ENCODE results near the gene EI24.

The EI24 gene

GRCh38 chr11:125550780-125551179 lies 18.5 kb upstream of the EI24 start:
- Histone ChIP-seq H3K27ac (ENCODE audit: low read length) (no peak overlapping the region), H2AFZ (ENCODE audit: low read depth, low read length) (no peak overlapping the region), H3K4me1 (ENCODE audit: insufficient read depth, low read length) (no peaks in the 10 kb centered on the region), H3K79me2 (ENCODE audit: insufficient read depth, low read length) (no peaks in the 10 kb centered on the region), H3K9ac (ENCODE audit: low read depth, low read length) (no peak overlapping the region), H3K4me3 (ENCODE audit: low read depth in 1 of 2, low read length in 2 of 2) (no peak overlapping the region), H3K27me3 (ENCODE audit: insufficient read depth, low read length, poor library complexity) (no peaks in the 10 kb centered on the region), H3K36me3 (ENCODE audit: insufficient read depth, low read length) (no peaks in the 10 kb centered on the region), H3K9me3 (ENCODE audit: insufficient read depth, low read length, severe bottlenecking) (peaks cover 37% of the 10 kb centered on the region), H3K4me2 (ENCODE audit: insufficient read depth, low read length) (no peak overlapping the region), H4K20me1 (ENCODE audit: insufficient read depth, low read length) (no peaks in the 10 kb centered on the region)
- ATAC-seq (ENCODE audit: insufficient read depth, low read depth) (no peak), DNase-seq (no peak)
- TF ChIP-seq EZH2 (IDR thresholded peaks at IDR 0.05; ENCODE audit: borderline replicate concordance, low read depth, low read length, severe bottlenecking), result no peak
- TF ChIP-seq, protein P1, sequence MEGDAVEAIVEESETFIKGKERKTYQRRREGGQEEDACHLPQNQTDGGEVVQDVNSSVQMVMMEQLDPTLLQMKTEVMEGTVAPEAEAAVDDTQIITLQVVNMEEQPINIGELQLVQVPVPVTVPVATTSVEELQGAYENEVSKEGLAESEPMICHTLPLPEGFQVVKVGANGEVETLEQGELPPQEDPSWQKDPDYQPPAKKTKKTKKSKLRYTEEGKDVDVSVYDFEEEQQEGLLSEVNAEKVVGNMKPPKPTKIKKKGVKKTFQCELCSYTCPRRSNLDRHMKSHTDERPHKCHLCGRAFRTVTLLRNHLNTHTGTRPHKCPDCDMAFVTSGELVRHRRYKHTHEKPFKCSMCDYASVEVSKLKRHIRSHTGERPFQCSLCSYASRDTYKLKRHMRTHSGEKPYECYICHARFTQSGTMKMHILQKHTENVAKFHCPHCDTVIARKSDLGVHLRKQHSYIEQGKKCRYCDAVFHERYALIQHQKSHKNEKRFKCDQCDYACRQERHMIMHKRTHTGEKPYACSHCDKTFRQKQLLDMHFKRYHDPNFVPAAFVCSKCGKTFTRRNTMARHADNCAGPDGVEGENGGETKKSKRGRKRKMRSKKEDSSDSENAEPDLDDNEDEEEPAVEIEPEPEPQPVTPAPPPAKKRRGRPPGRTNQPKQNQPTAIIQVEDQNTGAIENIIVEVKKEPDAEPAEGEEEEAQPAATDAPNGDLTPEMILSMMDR (IDR thresholded peaks at IDR 0.05; ENCODE audit: borderline replicate concordance, extremely low read depth, low read length, poor library complexity, severe bottlenecking), result no peak

GRCh38 chr11:125551835-125552342 lies 17.4 kb upstream of the EI24 start:
- no peak for DNase-seq
- H3K4me2 ChIP-seq (ENCODE audit: insufficient read depth, low read length), result no peak overlapping the region
- H3K36me3 ChIP-seq (ENCODE audit: insufficient read depth, low read length), result no peaks in the 10 kb centered on the region

GRCh38 chr11:125552927-125553326 lies 16.4 kb upstream of the EI24 start:
- H2AFZ ChIP-seq (ENCODE audit: low read depth, low read length), result no peak overlapping the region
- DNase-seq (no peak), ATAC-seq (ENCODE audit: insufficient read depth, low read depth) (no peak)
- no peak overlapping the region for H3K27ac ChIP-seq (ENCODE audit: low read length)
- H3K9ac ChIP-seq (ENCODE audit: low read depth, low read length), result no peak overlapping the region
- H4K20me1 ChIP-seq (ENCODE audit: insufficient read depth, low read length), result no peaks in the 10 kb centered on the region
- no peak overlapping the region for H3K4me3 ChIP-seq (ENCODE audit: low read depth in 1 of 2, low read length in 2 of 2)
- H3K9me3 ChIP-seq (ENCODE audit: insufficient read depth, low read length, severe bottlenecking), result peaks cover 37% of the 10 kb centered on the region
- H3K4me2 ChIP-seq (ENCODE audit: insufficient read depth, low read length), result no peak overlapping the region
- no peaks in the 10 kb centered on the region for H3K4me1 ChIP-seq (ENCODE audit: insufficient read depth, low read length)
- no peaks in the 10 kb centered on the region for H3K27me3 ChIP-seq (ENCODE audit: insufficient read depth, low read length, poor library complexity)
- H3K79me2 ChIP-seq (ENCODE audit: insufficient read depth, low read length), result no peaks in the 10 kb centered on the region
- TF ChIP-seq, protein P1 (IDR thresholded peaks at IDR 0.05; ENCODE audit: borderline replicate concordance, extremely low read depth, low read length, poor library complexity, severe bottlenecking), result no peak
- TF ChIP-seq EZH2 (IDR thresholded peaks at IDR 0.05; ENCODE audit: borderline replicate concordance, low read depth, low read length, severe bottlenecking), result no peak
- H3K36me3 ChIP-seq (ENCODE audit: insufficient read depth, low read length), result no peaks in the 10 kb centered on the region

More at GRCh38 chr11:125551835-125552342, 17.4 kb upstream of the EI24 start:
- Histone ChIP-seq H3K4me1 (ENCODE audit: insufficient read depth, low read length) (no peaks in the 10 kb centered on the region), H3K4me3 (ENCODE audit: low read depth in 1 of 2, low read length in 2 of 2) (no peak overlapping the region), H3K79me2 (ENCODE audit: insufficient read depth, low read length) (no peaks in the 10 kb centered on the region), H3K9me3 (ENCODE audit: insufficient read depth, low read length, severe bottlenecking) (peaks cover 37% of the 10 kb centered on the region), H3K27ac (ENCODE audit: low read length) (no peak overlapping the region), H3K9ac (ENCODE audit: low read depth, low read length) (no peak overlapping the region), H2AFZ (ENCODE audit: low read depth, low read length) (no peak overlapping the region), H3K27me3 (ENCODE audit: insufficient read depth, low read length, poor library complexity) (no peaks in the 10 kb centered on the region), H4K20me1 (ENCODE audit: insufficient read depth, low read length) (no peaks in the 10 kb centered on the region)
- TF ChIP-seq, protein P1 (IDR thresholded peaks at IDR 0.05; ENCODE audit: borderline replicate concordance, extremely low read depth, low read length, poor library complexity, severe bottlenecking), result no peak
- no peak for TF ChIP-seq EZH2 (IDR thresholded peaks at IDR 0.05; ENCODE audit: borderline replicate concordance, low read depth, low read length, severe bottlenecking)
- no peak for ATAC-seq (ENCODE audit: insufficient read depth, low read depth)

DNA sequence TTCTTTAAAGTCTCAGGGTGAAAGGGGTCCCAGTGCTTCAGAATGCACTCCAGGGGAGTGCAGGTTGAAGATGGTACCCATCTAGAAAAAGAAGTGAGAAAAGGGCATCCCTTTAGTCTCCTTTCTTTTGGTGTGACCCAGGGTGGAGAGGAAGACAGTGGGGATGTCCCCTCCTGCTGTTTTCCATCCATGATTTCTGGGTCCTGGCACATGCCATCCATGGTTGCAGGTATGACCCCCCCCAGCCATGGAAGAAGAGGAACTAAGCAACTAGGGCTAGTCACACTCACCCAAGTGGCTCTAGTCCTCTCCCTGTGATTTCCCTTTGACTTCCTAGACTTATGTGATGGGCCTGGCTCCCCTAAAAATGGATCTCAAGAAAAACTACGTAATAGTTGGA lies 15.9 kb upstream of the EI24 start:
- no peak overlapping the region for H2AFZ ChIP-seq (ENCODE audit: low read depth, low read length)
- H3K36me3 ChIP-seq (ENCODE audit: insufficient read depth, low read length), result no peaks in the 10 kb centered on the region
- ATAC-seq (ENCODE audit: insufficient read depth, low read depth) (no peak), DNase-seq (peak; percentile 21)
- H3K9ac ChIP-seq (ENCODE audit: low read depth, low read length), result no peak overlapping the region
- H3K27me3 ChIP-seq (ENCODE audit: insufficient read depth, low read length, poor library complexity), result no peaks in the 10 kb centered on the region
- H3K79me2 ChIP-seq (ENCODE audit: insufficient read depth, low read length), result no peaks in the 10 kb centered on the region
- no peak for TF ChIP-seq EZH2 (IDR thresholded peaks at IDR 0.05; ENCODE audit: borderline replicate concordance, low read depth, low read length, severe bottlenecking)
- TF ChIP-seq, protein P1 (IDR thresholded peaks at IDR 0.05; ENCODE audit: borderline replicate concordance, extremely low read depth, low read length, poor library complexity, severe bottlenecking), result no peak
- no peaks in the 10 kb centered on the region for H4K20me1 ChIP-seq (ENCODE audit: insufficient read depth, low read length)
- H3K27ac ChIP-seq (ENCODE audit: low read length), result no peak overlapping the region
- peaks cover 37% of the 10 kb centered on the region for H3K9me3 ChIP-seq (ENCODE audit: insufficient read depth, low read length, severe bottlenecking)
- H3K4me2 ChIP-seq (ENCODE audit: insufficient read depth, low read length), result no peak overlapping the region
- no peak overlapping the region for H3K4me3 ChIP-seq (ENCODE audit: low read depth in 1 of 2, low read length in 2 of 2)
- no peaks in the 10 kb centered on the region for H3K4me1 ChIP-seq (ENCODE audit: insufficient read depth, low read length)
